ENCODE results near the gene NDUFV1.
"Not testable (repeated sequence)": the region's sequence is repeated elsewhere in the genome, so short reads cannot be mapped to it uniquely, and the experiment has no call there.

The NDUFV1 gene

GRCh38 chr11:67651976-67652781 lies 45.4 kb downstream of the NDUFV1 start:
- peaks cover 8% of the 10 kb centered on the region for H3K9me3 Mint-ChIP-seq
- no peak overlapping the region for H3K27ac Mint-ChIP-seq
- H3K4me3 Mint-ChIP-seq: no peak overlapping the region
- H3K4me1 Mint-ChIP-seq (ENCODE audit: low read depth): peaks cover 12% of the 10 kb centered on the region
- H3K27me3 Mint-ChIP-seq (ENCODE audit: low read depth): peaks cover 2% of the 10 kb centered on the region
- peaks cover 3% of the 10 kb centered on the region for H3K36me3 Mint-ChIP-seq (ENCODE audit: low read depth)
- no peak for DNase-seq (ENCODE audit: low spot score)

GRCh38 chr11:67652965-67653845 lies 46.5 kb downstream of the NDUFV1 start:
- DNase-seq (ENCODE audit: low spot score): no peak
- no peaks in the 10 kb centered on the region for H3K27me3 Mint-ChIP-seq (ENCODE audit: low read depth)
- peaks cover 8% of the 10 kb centered on the region for H3K9me3 Mint-ChIP-seq
- peaks cover 3% of the 10 kb centered on the region for H3K36me3 Mint-ChIP-seq (ENCODE audit: low read depth)
- H3K4me1 Mint-ChIP-seq (ENCODE audit: low read depth): peaks cover 8% of the 10 kb centered on the region
- no peak overlapping the region for H3K4me3 Mint-ChIP-seq
- H3K27ac Mint-ChIP-seq: no peak overlapping the region

- H3K9me3 Mint-ChIP-seq: peaks cover 8% of the 10 kb centered on the region
- H3K27me3 Mint-ChIP-seq (ENCODE audit: low read depth): no peaks in the 10 kb centered on the region
- H3K36me3 Mint-ChIP-seq (ENCODE audit: low read depth): peaks cover 3% of the 10 kb centered on the region
- H3K4me1 Mint-ChIP-seq (ENCODE audit: low read depth): peaks cover 7% of the 10 kb centered on the region
- no peak overlapping the region for H3K4me3 Mint-ChIP-seq
- no peak for DNase-seq (ENCODE audit: low spot score)
- no peak overlapping the region for H3K27ac Mint-ChIP-seq
Observed at GRCh38 chr11:67654225-67654624, 47.5 kb downstream of the NDUFV1 start.

- Mint-ChIP-seq H3K4me3 (no peak overlapping the region), H3K36me3 (ENCODE audit: low read depth) (peaks cover 3% of the 10 kb centered on the region), H3K27me3 (ENCODE audit: low read depth) (no peaks in the 10 kb centered on the region), H3K4me1 (ENCODE audit: low read depth) (peaks cover 1% of the 10 kb centered on the region), H3K9me3 (peaks cover 8% of the 10 kb centered on the region), H3K27ac (no peak overlapping the region)
- no peak for DNase-seq (ENCODE audit: low spot score)
Observed at GRCh38 chr11:67656278-67656922, 49.7 kb downstream of the NDUFV1 start.

GRCh38 chr11:67657300-67657699 lies 50.6 kb downstream of the NDUFV1 start:
- Mint-ChIP-seq H3K4me3 (no peak overlapping the region), H3K27me3 (ENCODE audit: low read depth) (no peaks in the 10 kb centered on the region), H3K4me1 (ENCODE audit: low read depth) (peaks cover 1% of the 10 kb centered on the region), H3K9me3 (peaks cover 8% of the 10 kb centered on the region), H3K27ac (no peak overlapping the region), H3K36me3 (ENCODE audit: low read depth) (peaks cover 3% of the 10 kb centered on the region)
- DNase-seq (ENCODE audit: low spot score): no peak

GRCh38 chr11:67659651-67660165 lies 53.0 kb downstream of the NDUFV1 start:
- not testable (repeated sequence) for H3K27me3 Mint-ChIP-seq (ENCODE audit: low read depth); H3K9me3 Mint-ChIP-seq; H3K27ac Mint-ChIP-seq; H3K4me1 Mint-ChIP-seq (ENCODE audit: low read depth); DNase-seq (ENCODE audit: low spot score); H3K36me3 Mint-ChIP-seq (ENCODE audit: low read depth); H3K4me3 Mint-ChIP-seq

- H3K9me3 Mint-ChIP-seq; H3K4me1 Mint-ChIP-seq (ENCODE audit: low read depth); H3K36me3 Mint-ChIP-seq (ENCODE audit: low read depth); H3K27me3 Mint-ChIP-seq (ENCODE audit: low read depth); H3K4me3 Mint-ChIP-seq; H3K27ac Mint-ChIP-seq; DNase-seq (ENCODE audit: low spot score): not testable (repeated sequence)
Observed at GRCh38 chr11:67660752-67661151, 54.0 kb downstream of the NDUFV1 start.
